Mammary epithelial cell (primary cell): ENCODE data around the gene FOXK1.

ENCODE experiments used
- EZH2 ChIP-seq: IDR thresholded peaks from 2 replicates; pipeline ENCODE4 v1.6.1; 2012; ENCODE audit warnings: low read length, inconsistent platforms, borderline replicate concordance
- TF ChIP-seq, protein P1 (sequence below), 2 donors: IDR thresholded peaks in 1 of 2; conservative IDR thresholded peaks in 1 of 2; 2 replicates each; pipeline ENCODE4 v1.5.1; 2011 to 2012; ENCODE audit warnings: inconsistent platforms in 2 of 2, low read length in 2 of 2, mild to moderate bottlenecking in 2 of 2, control low read depth in 1 of 2, low read depth in 1 of 2; ENCODE audit not compliant: insufficient read depth in 1 of 2; ENCODE audit errors: extremely low read depth in 1 of 2

DNA sequence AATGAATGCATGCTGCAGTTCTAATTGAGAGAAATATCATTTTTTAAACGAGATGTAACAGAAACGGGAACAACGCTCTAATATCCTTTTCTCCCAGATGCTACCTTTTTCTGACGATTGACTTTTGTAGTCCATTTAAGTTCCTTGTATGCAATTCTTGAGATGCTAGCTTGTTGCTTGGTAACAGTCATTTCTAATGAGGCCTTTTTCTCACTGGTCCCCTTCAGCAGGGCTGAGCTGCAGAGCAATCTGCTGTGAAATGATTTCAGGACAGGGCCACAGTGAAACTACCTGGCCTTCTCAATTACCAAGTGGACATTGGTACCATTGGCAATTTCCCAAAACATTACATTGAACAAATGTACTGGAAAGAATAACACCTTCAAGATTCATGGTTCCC is 26.2 kb upstream of the FOXK1 start:
- TF ChIP-seq, protein P1, sequence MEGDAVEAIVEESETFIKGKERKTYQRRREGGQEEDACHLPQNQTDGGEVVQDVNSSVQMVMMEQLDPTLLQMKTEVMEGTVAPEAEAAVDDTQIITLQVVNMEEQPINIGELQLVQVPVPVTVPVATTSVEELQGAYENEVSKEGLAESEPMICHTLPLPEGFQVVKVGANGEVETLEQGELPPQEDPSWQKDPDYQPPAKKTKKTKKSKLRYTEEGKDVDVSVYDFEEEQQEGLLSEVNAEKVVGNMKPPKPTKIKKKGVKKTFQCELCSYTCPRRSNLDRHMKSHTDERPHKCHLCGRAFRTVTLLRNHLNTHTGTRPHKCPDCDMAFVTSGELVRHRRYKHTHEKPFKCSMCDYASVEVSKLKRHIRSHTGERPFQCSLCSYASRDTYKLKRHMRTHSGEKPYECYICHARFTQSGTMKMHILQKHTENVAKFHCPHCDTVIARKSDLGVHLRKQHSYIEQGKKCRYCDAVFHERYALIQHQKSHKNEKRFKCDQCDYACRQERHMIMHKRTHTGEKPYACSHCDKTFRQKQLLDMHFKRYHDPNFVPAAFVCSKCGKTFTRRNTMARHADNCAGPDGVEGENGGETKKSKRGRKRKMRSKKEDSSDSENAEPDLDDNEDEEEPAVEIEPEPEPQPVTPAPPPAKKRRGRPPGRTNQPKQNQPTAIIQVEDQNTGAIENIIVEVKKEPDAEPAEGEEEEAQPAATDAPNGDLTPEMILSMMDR (conservative IDR thresholded peaks at IDR 0.05 in 1 of 2, IDR thresholded peaks at IDR 0.05 in 1 of 2; ENCODE audit: extremely low read depth in 1 of 2, insufficient read depth in 1 of 2, low read depth in 1 of 2, low read length in 2 of 2) = no peak
- TF ChIP-seq EZH2 = no peak
